HEK293 (cell line): Measurements from ENCODE around the gene RAMP3.

Source experiments
- CTCF ChIA-PET: fragments of 350-600 bp; formaldehyde crosslinking; extraction: SDS; loops from one replicate; lab custom pipeline; 2021; ENCODE audit warnings: antibody characterized with exemption; lab: Yijun Ruan, JAX
- POLR2A ChIA-PET: fragments of 300-600 bp; formaldehyde crosslinking; extraction: SDS; loops from one replicate; lab custom pipeline; 2020; ENCODE audit warnings: antibody characterized with exemption, inconsistent platforms; lab: Yijun Ruan, JAX
- H3K27ac ChIP-seq: fragments of 200-500 bp; sonication (Bioruptor generic); 2 replicates; pipeline ENCODE4 v1.5.1; 2014; ENCODE audit warnings: low read depth, low read length, control low read depth, inconsistent platforms; ENCODE audit errors: extremely low read depth
- H3K36me3 ChIP-seq, 2 experiments: fragments of 200-500 bp in 1 of 2; sonication (Bioruptor generic) in 1 of 2; 1 replicate in 1 of 2; 2 replicates in 1 of 2; pipeline ENCODE4 v1.5.1; 2014 to 2017; ENCODE audit warnings: inconsistent platforms in 2 of 2, low read length in 2 of 2; ENCODE audit not compliant: control insufficient read depth in 2 of 2, insufficient read depth in 1 of 2
- H3K4me1 ChIP-seq: fragments of 200-500 bp; sonication (Bioruptor generic); 2 replicates; pipeline ENCODE4 v1.5.1; 2014; ENCODE audit warnings: mild to moderate bottlenecking, low read length, inconsistent platforms; ENCODE audit not compliant: control insufficient read depth, insufficient read depth
- H3K4me3 ChIP-seq: 2 replicates; pipeline ENCODE4 v1.5.1; 2011; ENCODE audit warnings: low read depth, mild to moderate bottlenecking, control low read depth, low read length, moderate library complexity
- H3K9me3 ChIP-seq: fragments of 200-500 bp; sonication (Bioruptor generic); 2 replicates; pipeline ENCODE4 v1.5.1; 2014; ENCODE audit warnings: low read depth, low read length, inconsistent platforms; ENCODE audit not compliant: control insufficient read depth, insufficient read depth
- BCL11A ChIP-seq: fragments of 450-650 bp; formaldehyde crosslinking; IDR thresholded peaks from 2 replicates; pipeline ENCODE4 v1.5.1; 2016; ENCODE audit warnings: low read depth, missing biosample characterization, missing genetic modification characterization
- GFI1B ChIP-seq: fragments of 450-650 bp; formaldehyde crosslinking; IDR thresholded peaks from 2 replicates; pipeline ENCODE4 v1.5.1; 2016; ENCODE audit warnings: missing biosample characterization, missing genetic modification characterization
- GLI4 ChIP-seq: fragments of 450-650 bp; formaldehyde crosslinking; IDR thresholded peaks from 2 replicates; pipeline ENCODE4 v1.5.1; 2016; ENCODE audit warnings: missing biosample characterization, missing genetic modification characterization
- HOXA7 ChIP-seq: sonication (generic); formaldehyde crosslinking; IDR thresholded peaks from 2 replicates; pipeline ENCODE4 v1.8.1; 2022; ENCODE audit warnings: missing genetic modification reagents, borderline replicate concordance
- KLF1 ChIP-seq: fragments of 450-650 bp; formaldehyde crosslinking; IDR thresholded peaks from 2 replicates; pipeline ENCODE4 v1.5.1; 2016; ENCODE audit warnings: missing biosample characterization, missing genetic modification characterization
- KLF7 ChIP-seq: fragments of 450-650 bp; formaldehyde crosslinking; IDR thresholded peaks from 2 replicates; pipeline ENCODE4 v1.5.1; 2016; ENCODE audit warnings: missing biosample characterization, missing genetic modification characterization, borderline replicate concordance
- OSR2 ChIP-seq: fragments of 450-650 bp; formaldehyde crosslinking; IDR thresholded peaks from 2 replicates; pipeline ENCODE4 v1.5.1; 2016; ENCODE audit warnings: missing biosample characterization, missing genetic modification characterization
- OVOL3 ChIP-seq: fragments of 450-650 bp; formaldehyde crosslinking; IDR thresholded peaks from 2 replicates; pipeline ENCODE4 v1.5.1; 2016; ENCODE audit warnings: missing biosample characterization, missing genetic modification characterization
- RBAK ChIP-seq: fragments of 450-650 bp; formaldehyde crosslinking; IDR thresholded peaks from 2 replicates; pipeline ENCODE4 v1.5.1; 2016; ENCODE audit warnings: missing biosample characterization, missing genetic modification characterization
- SALL2 ChIP-seq: fragments of 450-650 bp; formaldehyde crosslinking; IDR thresholded peaks from 2 replicates; pipeline ENCODE4 v1.5.0; 2017; ENCODE audit warnings: missing biosample characterization, mild to moderate bottlenecking, missing genetic modification characterization, borderline replicate concordance
- SP7 ChIP-seq: fragments of 450-650 bp; formaldehyde crosslinking; IDR thresholded peaks from 2 replicates; pipeline ENCODE4 v1.5.1; 2016; ENCODE audit warnings: missing biosample characterization, missing genetic modification characterization
- WT1 ChIP-seq: fragments of 450-650 bp; formaldehyde crosslinking; IDR thresholded peaks from 2 replicates; pipeline ENCODE4 v1.5.1; 2016; ENCODE audit warnings: missing biosample characterization, missing genetic modification characterization
- ZBTB48 ChIP-seq: fragments of 450-650 bp; formaldehyde crosslinking; IDR thresholded peaks from 2 replicates; pipeline ENCODE4 v1.5.1; 2016; ENCODE audit warnings: missing biosample characterization, missing genetic modification characterization
- ZNF211 ChIP-seq: fragments of 450-650 bp; formaldehyde crosslinking; IDR thresholded peaks from 2 replicates; pipeline ENCODE4 v1.5.1; 2016; ENCODE audit warnings: low read depth, missing biosample characterization, missing genetic modification characterization
- ZNF302 ChIP-seq: fragments of 450-650 bp; formaldehyde crosslinking; IDR thresholded peaks from 2 replicates; pipeline ENCODE4 v1.5.1; 2016; ENCODE audit warnings: missing biosample characterization, missing genetic modification characterization, low read depth
- ZNF473 ChIP-seq: fragments of 450-650 bp; formaldehyde crosslinking; IDR thresholded peaks from 2 replicates; pipeline ENCODE4 v1.5.1; 2017; ENCODE audit warnings: missing biosample characterization, missing genetic modification characterization
- ZNF610 ChIP-seq: fragments of 450-650 bp; formaldehyde crosslinking; IDR thresholded peaks from 2 replicates; pipeline ENCODE4 v1.5.1; 2016; ENCODE audit warnings: missing biosample characterization, missing genetic modification characterization, borderline replicate concordance
- ZNF658 ChIP-seq: fragments of 450-650 bp; formaldehyde crosslinking; IDR thresholded peaks from 2 replicates; pipeline ENCODE4; 2016; ENCODE audit warnings: missing biosample characterization, missing genetic modification characterization
- ZNF670 ChIP-seq: fragments of 450-650 bp; formaldehyde crosslinking; IDR thresholded peaks from 2 replicates; pipeline ENCODE4 v1.5.1; 2016; ENCODE audit warnings: missing biosample characterization, missing genetic modification characterization, low read depth
- ZNF701 ChIP-seq: fragments of 450-650 bp; formaldehyde crosslinking; IDR thresholded peaks from 2 replicates; pipeline ENCODE4 v1.5.1; 2016; ENCODE audit warnings: missing biosample characterization, missing genetic modification characterization
- ZNF792 ChIP-seq: fragments of 450-650 bp; formaldehyde crosslinking; IDR thresholded peaks from 2 replicates; pipeline ENCODE4 v1.5.1; 2016; ENCODE audit warnings: missing biosample characterization, missing genetic modification characterization
- ZSCAN16 ChIP-seq: fragments of 450-650 bp; formaldehyde crosslinking; IDR thresholded peaks from 2 replicates; pipeline ENCODE4 v1.5.1; 2016; ENCODE audit warnings: missing biosample characterization, missing genetic modification characterization
- ZXDB ChIP-seq: fragments of 450-650 bp; formaldehyde crosslinking; IDR thresholded peaks from 2 replicates; pipeline ENCODE4 v1.5.1; 2016; ENCODE audit warnings: missing biosample characterization, missing genetic modification characterization
- TF ChIP-seq, protein P1 (sequence below): fragments of 450-650 bp; formaldehyde crosslinking; optimal IDR thresholded peaks from 2 replicates; pipeline ENCODE3; 2016; ENCODE audit warnings: missing biosample characterization, mild to moderate bottlenecking, missing genetic modification characterization
- TF ChIP-seq, protein P2 (sequence below): fragments of 450-650 bp; IDR thresholded peaks from 2 replicates; pipeline ENCODE4 v1.5.1; 2018; ENCODE audit warnings: missing biosample characterization, missing genetic modification characterization
- TF ChIP-seq, protein P3 (sequence below): fragments of 450-650 bp; formaldehyde crosslinking; IDR thresholded peaks from 2 replicates; pipeline ENCODE4 v1.5.1; 2016; ENCODE audit warnings: missing biosample characterization, missing genetic modification characterization
- TF ChIP-seq, protein P4 (sequence below): fragments of 450-650 bp; formaldehyde crosslinking; IDR thresholded peaks from 2 replicates; pipeline ENCODE4 v1.5.1; 2016; ENCODE audit warnings: missing biosample characterization, missing genetic modification characterization
- TF ChIP-seq, protein P5 (sequence below): fragments of 450-650 bp; formaldehyde crosslinking; IDR thresholded peaks from 2 replicates; pipeline ENCODE4 v1.5.1; 2016; ENCODE audit warnings: missing biosample characterization, missing genetic modification characterization

RAMP3 gene

DNA sequence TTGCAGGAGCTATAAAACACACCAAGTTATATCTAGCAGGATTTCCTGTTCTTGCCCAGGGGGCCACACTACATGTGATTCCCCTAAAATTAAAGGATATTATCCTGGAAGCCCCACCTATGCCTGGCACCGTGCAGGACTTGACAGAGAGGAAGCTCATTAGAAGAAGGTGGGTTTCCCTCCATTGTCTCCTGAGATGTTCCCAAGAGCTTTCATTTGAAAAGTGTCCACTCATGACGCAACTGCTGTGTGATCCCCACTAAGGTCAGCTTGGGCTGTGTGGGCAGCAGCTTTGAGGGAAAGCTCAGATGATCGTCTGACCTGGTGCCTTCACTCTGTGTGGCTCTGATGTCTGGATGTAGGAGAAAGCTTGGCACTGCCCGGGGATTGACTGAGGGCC lies 53.5 kb downstream of the RAMP3 start:
- POLR2A ChIA-PET: no interaction called here
- H3K27ac ChIP-seq: no peak overlapping the region
- CTCF ChIA-PET: interaction anchor here (1.1 kb wide), 1 partner anchor 234 kb away, joined by 3 read pairs; no protein-coding TSS in a partner anchor
- H3K36me3 ChIP-seq: no peaks in the 10 kb centered on the region
- H3K9me3 ChIP-seq: no peaks in the 10 kb centered on the region
- no peak overlapping the region for H3K4me3 ChIP-seq
- TF ChIP-seq ZSCAN16 (tag by site-specific recombination): no peak
- no peak for TF ChIP-seq KLF7 (tag by site-specific recombination)
- TF ChIP-seq SALL2 (tag by site-specific recombination): no peak
- no peak for TF ChIP-seq SP7 (tag by site-specific recombination)
- no peak for TF ChIP-seq ZNF701 (tag by site-specific recombination)
- TF ChIP-seq KLF1: no peak
- TF ChIP-seq ZNF792: no peak
- TF ChIP-seq ZNF610 (tag by site-specific recombination): no peak
- TF ChIP-seq ZBTB48 (tag by site-specific recombination): no peak
- no peak for TF ChIP-seq WT1
- no peak for TF ChIP-seq BCL11A (tag by site-specific recombination)
- no peak for TF ChIP-seq ZNF473 (tag by site-specific recombination)
- TF ChIP-seq, protein P1, sequence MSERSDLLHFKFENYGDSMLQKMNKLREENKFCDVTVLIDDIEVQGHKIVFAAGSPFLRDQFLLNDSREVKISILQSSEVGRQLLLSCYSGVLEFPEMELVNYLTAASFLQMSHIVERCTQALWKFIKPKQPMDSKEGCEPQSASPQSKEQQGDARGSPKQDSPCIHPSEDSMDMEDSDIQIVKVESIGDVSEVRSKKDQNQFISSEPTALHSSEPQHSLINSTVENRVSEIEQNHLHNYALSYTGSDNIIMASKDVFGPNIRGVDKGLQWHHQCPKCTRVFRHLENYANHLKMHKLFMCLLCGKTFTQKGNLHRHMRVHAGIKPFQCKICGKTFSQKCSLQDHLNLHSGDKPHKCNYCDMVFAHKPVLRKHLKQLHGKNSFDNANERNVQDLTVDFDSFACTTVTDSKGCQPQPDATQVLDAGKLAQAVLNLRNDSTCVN (tag by site-specific recombination): no peak
- no peak for TF ChIP-seq ZNF302
- TF ChIP-seq, protein P2, sequence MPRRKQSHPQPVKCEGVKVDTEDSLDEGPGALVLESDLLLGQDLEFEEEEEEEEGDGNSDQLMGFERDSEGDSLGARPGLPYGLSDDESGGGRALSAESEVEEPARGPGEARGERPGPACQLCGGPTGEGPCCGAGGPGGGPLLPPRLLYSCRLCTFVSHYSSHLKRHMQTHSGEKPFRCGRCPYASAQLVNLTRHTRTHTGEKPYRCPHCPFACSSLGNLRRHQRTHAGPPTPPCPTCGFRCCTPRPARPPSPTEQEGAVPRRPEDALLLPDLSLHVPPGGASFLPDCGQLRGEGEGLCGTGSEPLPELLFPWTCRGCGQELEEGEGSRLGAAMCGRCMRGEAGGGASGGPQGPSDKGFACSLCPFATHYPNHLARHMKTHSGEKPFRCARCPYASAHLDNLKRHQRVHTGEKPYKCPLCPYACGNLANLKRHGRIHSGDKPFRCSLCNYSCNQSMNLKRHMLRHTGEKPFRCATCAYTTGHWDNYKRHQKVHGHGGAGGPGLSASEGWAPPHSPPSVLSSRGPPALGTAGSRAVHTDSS: no peak
- TF ChIP-seq OSR2: no peak
- no peaks in the 10 kb centered on the region for H3K4me1 ChIP-seq

DNA sequence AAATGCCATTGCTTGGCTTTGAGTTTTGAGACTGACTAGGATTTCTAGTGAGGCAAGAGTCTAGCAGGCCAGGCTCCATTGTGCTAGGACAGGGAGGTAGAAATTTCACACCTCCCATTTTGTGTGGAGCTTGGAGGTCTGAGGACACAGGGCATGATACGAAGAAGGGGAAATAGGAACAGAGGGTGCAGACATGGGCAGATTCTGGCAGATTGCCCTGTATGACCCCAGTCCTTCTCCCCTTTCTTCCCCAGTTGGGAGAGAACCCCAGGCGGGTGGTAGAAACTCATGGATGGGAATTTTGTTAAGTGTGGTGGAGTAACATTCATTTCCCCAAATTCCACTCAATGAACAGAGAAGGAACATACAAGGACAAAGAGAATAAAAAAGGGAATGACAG lies 54.4 kb downstream of the RAMP3 start:
- ChIA-PET CTCF (no interaction called here), POLR2A (no interaction called here)
- Histone ChIP-seq H3K4me3 (no peak overlapping the region), H3K9me3 (no peaks in the 10 kb centered on the region), H3K4me1 (no peaks in the 10 kb centered on the region), H3K36me3 (no peaks in the 10 kb centered on the region), H3K27ac (no peak overlapping the region)
- TF ChIP-seq, protein P3, sequence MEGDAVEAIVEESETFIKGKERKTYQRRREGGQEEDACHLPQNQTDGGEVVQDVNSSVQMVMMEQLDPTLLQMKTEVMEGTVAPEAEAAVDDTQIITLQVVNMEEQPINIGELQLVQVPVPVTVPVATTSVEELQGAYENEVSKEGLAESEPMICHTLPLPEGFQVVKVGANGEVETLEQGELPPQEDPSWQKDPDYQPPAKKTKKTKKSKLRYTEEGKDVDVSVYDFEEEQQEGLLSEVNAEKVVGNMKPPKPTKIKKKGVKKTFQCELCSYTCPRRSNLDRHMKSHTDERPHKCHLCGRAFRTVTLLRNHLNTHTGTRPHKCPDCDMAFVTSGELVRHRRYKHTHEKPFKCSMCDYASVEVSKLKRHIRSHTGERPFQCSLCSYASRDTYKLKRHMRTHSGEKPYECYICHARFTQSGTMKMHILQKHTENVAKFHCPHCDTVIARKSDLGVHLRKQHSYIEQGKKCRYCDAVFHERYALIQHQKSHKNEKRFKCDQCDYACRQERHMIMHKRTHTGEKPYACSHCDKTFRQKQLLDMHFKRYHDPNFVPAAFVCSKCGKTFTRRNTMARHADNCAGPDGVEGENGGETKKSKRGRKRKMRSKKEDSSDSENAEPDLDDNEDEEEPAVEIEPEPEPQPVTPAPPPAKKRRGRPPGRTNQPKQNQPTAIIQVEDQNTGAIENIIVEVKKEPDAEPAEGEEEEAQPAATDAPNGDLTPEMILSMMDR (tag by site-specific recombination): no peak
- TF ChIP-seq GLI4 (tag by site-specific recombination): no peak
- TF ChIP-seq, protein P4, sequence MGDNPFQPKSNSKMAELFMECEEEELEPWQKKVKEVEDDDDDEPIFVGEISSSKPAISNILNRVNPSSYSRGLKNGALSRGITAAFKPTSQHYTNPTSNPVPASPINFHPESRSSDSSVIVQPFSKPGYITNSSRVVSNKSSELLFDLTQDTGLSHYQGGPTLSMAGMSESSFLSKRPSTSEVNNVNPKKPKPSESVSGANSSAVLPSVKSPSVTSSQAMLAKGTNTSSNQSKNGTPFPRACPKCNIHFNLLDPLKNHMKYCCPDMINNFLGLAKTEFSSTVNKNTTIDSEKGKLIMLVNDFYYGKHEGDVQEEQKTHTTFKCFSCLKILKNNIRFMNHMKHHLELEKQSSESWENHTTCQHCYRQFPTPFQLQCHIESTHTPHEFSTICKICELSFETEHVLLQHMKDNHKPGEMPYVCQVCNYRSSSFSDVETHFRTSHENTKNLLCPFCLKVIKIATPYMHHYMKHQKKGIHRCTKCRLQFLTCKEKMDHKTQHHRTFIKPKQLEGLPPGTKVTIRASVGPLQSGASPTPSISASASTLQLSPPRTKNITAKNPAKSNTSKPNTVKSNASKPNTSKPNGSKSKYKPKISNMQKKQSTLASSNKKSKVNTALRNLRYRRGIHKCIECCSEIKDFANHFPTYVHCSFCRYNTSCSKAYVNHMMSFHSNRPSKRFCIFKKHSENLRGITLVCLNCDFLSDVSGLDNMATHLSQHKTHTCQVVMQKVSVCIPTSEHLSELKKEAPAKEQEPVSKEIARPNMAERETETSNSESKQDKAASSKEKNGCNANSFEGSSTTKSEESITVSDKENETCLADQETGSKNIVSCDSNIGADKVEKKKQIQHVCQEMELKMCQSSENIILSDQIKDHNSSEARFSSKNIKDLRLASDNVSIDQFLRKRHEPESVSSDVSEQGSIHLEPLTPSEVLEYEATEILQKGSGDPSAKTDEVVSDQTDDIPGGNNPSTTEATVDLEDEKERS (tag by site-specific recombination): no peak
- TF ChIP-seq ZNF658 (tag by site-specific recombination): no peak
- TF ChIP-seq RBAK (tag by site-specific recombination): no peak
- TF ChIP-seq HOXA7 (CRISPR knock-in tag): no peak
- TF ChIP-seq ZNF211 (tag by site-specific recombination): no peak
- TF ChIP-seq ZNF473 (tag by site-specific recombination): no peak
- no peak for TF ChIP-seq GFI1B (tag by site-specific recombination)
- no peak for TF ChIP-seq ZXDB (tag by site-specific recombination)
- TF ChIP-seq, protein P5, sequence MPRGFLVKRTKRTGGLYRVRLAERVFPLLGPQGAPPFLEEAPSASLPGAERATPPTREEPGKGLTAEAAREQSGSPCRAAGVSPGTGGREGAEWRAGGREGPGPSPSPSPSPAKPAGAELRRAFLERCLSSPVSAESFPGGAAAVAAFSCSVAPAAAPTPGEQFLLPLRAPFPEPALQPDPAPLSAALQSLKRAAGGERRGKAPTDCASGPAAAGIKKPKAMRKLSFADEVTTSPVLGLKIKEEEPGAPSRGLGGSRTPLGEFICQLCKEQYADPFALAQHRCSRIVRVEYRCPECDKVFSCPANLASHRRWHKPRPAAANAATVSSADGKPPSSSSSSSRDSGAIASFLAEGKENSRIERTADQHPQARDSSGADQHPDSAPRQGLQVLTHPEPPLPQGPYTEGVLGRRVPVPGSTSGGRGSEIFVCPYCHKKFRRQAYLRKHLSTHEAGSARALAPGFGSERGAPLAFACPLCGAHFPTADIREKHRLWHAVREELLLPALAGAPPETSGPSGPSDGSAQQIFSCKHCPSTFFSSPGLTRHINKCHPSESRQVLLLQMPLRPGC (tag by site-specific recombination): no peak
- no peak for TF ChIP-seq OVOL3 (tag by site-specific recombination)
- TF ChIP-seq ZNF670 (tag by site-specific recombination): no peak
